ENCODE results near the gene ARHGEF1.
"Not testable (repeated sequence)": the region's sequence is repeated elsewhere in the genome, so short reads cannot be mapped to it uniquely, and the experiment has no call there.

Gene ARHGEF1

GRCh38 chr19:41910240-41910991 lies 27.4 kb downstream of the ARHGEF1 start:
- no peak for DNase-seq
- peaks cover 34% of the 10 kb centered on the region for H3K36me3 Mint-ChIP-seq
- no peaks in the 10 kb centered on the region for H3K9me3 Mint-ChIP-seq
- H3K4me3 Mint-ChIP-seq: no peak overlapping the region
- CTCF ChIA-PET: no interaction called here
- peaks cover 18% of the 10 kb centered on the region for H3K4me1 Mint-ChIP-seq
- peak overlapping the region; percentile 38 for H3K27ac Mint-ChIP-seq
- no peaks in the 10 kb centered on the region for H3K27me3 Mint-ChIP-seq

- H3K36me3 Mint-ChIP-seq: peaks cover 28% of the 10 kb centered on the region
- DNase-seq: no peak
- H3K4me1 Mint-ChIP-seq: peaks cover 14% of the 10 kb centered on the region
- H3K27ac Mint-ChIP-seq: peak overlapping the region; percentile 38
- H3K4me3 Mint-ChIP-seq: peak overlapping the region; percentile 15
- CTCF ChIA-PET: interaction anchor here (1.0 to 1.1 kb wide), 2 partner anchors 24 to 38 kb away, joined by 4 to 5 read pairs; no protein-coding TSS in a partner anchor
- no peaks in the 10 kb centered on the region for H3K27me3 Mint-ChIP-seq
- no peaks in the 10 kb centered on the region for H3K9me3 Mint-ChIP-seq
These were observed 28.3 kb downstream of the ARHGEF1 start for GRCh38 chr19:41910992-41911888.

- peaks cover 11% of the 10 kb centered on the region for H3K4me1 Mint-ChIP-seq
- H3K36me3 Mint-ChIP-seq: peaks cover 23% of the 10 kb centered on the region
- H3K4me3 Mint-ChIP-seq: peak overlapping the region; percentile 15
- no peaks in the 10 kb centered on the region for H3K27me3 Mint-ChIP-seq
- DNase-seq: no peak
- CTCF ChIA-PET: interaction anchor here (1.0 to 1.1 kb wide), 2 partner anchors 25 to 39 kb away, joined by 4 to 5 read pairs; no protein-coding TSS in a partner anchor
- peak overlapping the region; percentile 84 for H3K27ac Mint-ChIP-seq
- no peaks in the 10 kb centered on the region for H3K9me3 Mint-ChIP-seq
These were observed 29.1 kb downstream of the ARHGEF1 start for GRCh38 chr19:41911889-41912731.

- peaks cover 8% of the 10 kb centered on the region for H3K4me1 Mint-ChIP-seq
- no peak overlapping the region for H3K4me3 Mint-ChIP-seq
- CTCF ChIA-PET: no interaction called here
- H3K27ac Mint-ChIP-seq: no peak overlapping the region
- DNase-seq: peak; percentile 46
- H3K36me3 Mint-ChIP-seq: peaks cover 20% of the 10 kb centered on the region
- no peaks in the 10 kb centered on the region for H3K27me3 Mint-ChIP-seq
- no peaks in the 10 kb centered on the region for H3K9me3 Mint-ChIP-seq
These were observed 30.0 kb downstream of the ARHGEF1 start for GRCh38 chr19:41912899-41913537.

GRCh38 chr19:41913538-41914423 lies 30.8 kb downstream of the ARHGEF1 start:
- no peaks in the 10 kb centered on the region for H3K27me3 Mint-ChIP-seq
- H3K4me1 Mint-ChIP-seq: peaks cover 8% of the 10 kb centered on the region
- CTCF ChIA-PET: no interaction called here
- peaks cover 20% of the 10 kb centered on the region for H3K36me3 Mint-ChIP-seq
- no peak overlapping the region for H3K4me3 Mint-ChIP-seq
- no peak for DNase-seq
- no peaks in the 10 kb centered on the region for H3K9me3 Mint-ChIP-seq
- H3K27ac Mint-ChIP-seq: no peak overlapping the region

DNA sequence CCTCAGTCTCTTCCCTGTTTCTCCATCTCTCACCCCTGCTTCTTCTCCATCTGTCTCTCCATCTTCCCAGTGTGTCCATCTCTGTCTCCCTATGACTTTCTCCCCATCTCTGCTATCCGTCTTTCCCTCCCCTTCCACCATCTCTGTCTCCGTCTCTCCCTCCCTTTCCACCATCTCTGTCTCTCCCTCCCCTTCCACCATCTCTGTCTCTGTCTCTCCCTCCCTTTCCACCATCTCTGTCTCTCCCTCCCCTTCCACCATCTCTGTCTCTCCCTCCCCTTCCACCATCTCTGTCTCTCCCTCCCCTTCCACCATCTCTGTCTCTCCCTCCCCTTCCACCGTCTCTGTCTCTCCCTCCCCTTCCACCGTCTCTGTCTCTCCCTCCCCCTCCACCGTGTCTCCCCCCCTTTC lies 31.4 kb downstream of the ARHGEF1 start:
- H3K4me3 Mint-ChIP-seq, H3K27ac Mint-ChIP-seq, H3K9me3 Mint-ChIP-seq, H3K4me1 Mint-ChIP-seq, DNase-seq, H3K27me3 Mint-ChIP-seq, CTCF ChIA-PET: not testable (repeated sequence)
- peaks cover 16% of the 10 kb centered on the region for H3K36me3 Mint-ChIP-seq

- H3K27me3 Mint-ChIP-seq: no peaks in the 10 kb centered on the region
- no peaks in the 10 kb centered on the region for H3K9me3 Mint-ChIP-seq
- CTCF ChIA-PET: no interaction called here
- peaks cover 14% of the 10 kb centered on the region for H3K36me3 Mint-ChIP-seq
- no peak overlapping the region for H3K27ac Mint-ChIP-seq
- H3K4me3 Mint-ChIP-seq: no peak overlapping the region
- peaks cover 8% of the 10 kb centered on the region for H3K4me1 Mint-ChIP-seq
- DNase-seq: no peak
These were observed 32.2 kb downstream of the ARHGEF1 start for GRCh38 chr19:41915021-41915775.

- Mint-ChIP-seq H3K4me3 (no peak overlapping the region), H3K4me1 (peaks cover 8% of the 10 kb centered on the region), H3K9me3 (no peaks in the 10 kb centered on the region), H3K27ac (no peak overlapping the region), H3K36me3 (peaks cover 8% of the 10 kb centered on the region), H3K27me3 (peaks cover 2% of the 10 kb centered on the region)
- DNase-seq: no peak
- CTCF ChIA-PET: no interaction called here
These were observed 32.9 kb downstream of the ARHGEF1 start for GRCh38 chr19:41915776-41916414.

GRCh38 chr19:41917676-41918075 lies 34.7 kb downstream of the ARHGEF1 start:
- CTCF ChIA-PET: no interaction called here
- no peaks in the 10 kb centered on the region for H3K9me3 Mint-ChIP-seq
- no peak overlapping the region for H3K4me3 Mint-ChIP-seq
- no peak for DNase-seq
- H3K27me3 Mint-ChIP-seq: peaks cover 19% of the 10 kb centered on the region
- no peak overlapping the region for H3K27ac Mint-ChIP-seq
- H3K4me1 Mint-ChIP-seq: peaks cover 9% of the 10 kb centered on the region
- H3K36me3 Mint-ChIP-seq: no peaks in the 10 kb centered on the region

- peaks cover 23% of the 10 kb centered on the region for H3K27me3 Mint-ChIP-seq
These were observed 35.1 kb downstream of the ARHGEF1 start for GRCh38 chr19:41918095-41918494.

DNA sequence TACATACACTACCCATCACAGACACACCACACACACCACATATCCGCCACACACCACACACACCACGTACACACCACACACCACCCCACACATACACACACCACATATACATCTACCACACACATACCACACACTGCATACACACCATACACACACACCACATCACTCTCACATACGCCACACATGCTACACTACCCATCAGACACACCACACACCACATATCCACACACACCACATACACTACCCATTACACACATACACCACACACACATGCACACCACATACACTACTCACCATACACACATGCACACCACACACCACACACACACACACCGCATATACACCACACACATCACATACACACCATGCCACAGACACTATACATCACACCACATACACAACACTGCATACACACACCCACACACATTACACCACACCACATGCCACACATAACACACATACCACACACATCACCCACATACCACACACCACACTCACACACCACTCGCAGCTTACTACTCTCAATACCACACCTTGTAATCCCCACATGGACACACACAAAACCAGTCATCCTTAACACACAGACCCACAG lies 35.8 kb downstream of the ARHGEF1 start:
- CTCF ChIA-PET: interaction anchor here (0.9 kb wide), 1 partner anchor 15 kb away, joined by 3 read pairs; no protein-coding TSS in a partner anchor
- Mint-ChIP-seq H3K4me1 (peaks cover 14% of the 10 kb centered on the region), H3K27ac (no peak overlapping the region), H3K4me3 (no peak overlapping the region), H3K36me3 (no peaks in the 10 kb centered on the region), H3K27me3 (peaks cover 27% of the 10 kb centered on the region), H3K9me3 (no peaks in the 10 kb centered on the region)
- no peak for DNase-seq

More at GRCh38 chr19:41918095-41918494, 35.1 kb downstream of the ARHGEF1 start:
- Mint-ChIP-seq H3K9me3 (no peaks in the 10 kb centered on the region), H3K4me3 (no peak overlapping the region), H3K36me3 (no peaks in the 10 kb centered on the region), H3K27ac (no peak overlapping the region), H3K4me1 (peaks cover 10% of the 10 kb centered on the region)
- CTCF ChIA-PET: no interaction called here
- DNase-seq: no peak

Measured in activated naive CD4-positive, alpha-beta T cell treated with anti-CD3 and anti-CD28 coated beads, Interleukin-2, amount 10 ng/mL, durations not matched to agents 7 days and 5 days (primary cell).